H1 (cell line): ENCODE data around the gene DRGX.

Experiments
- EZH2 ChIP-seq: fragments of 200-600 bp; sonication (generic); IDR thresholded peaks from 2 replicates; pipeline ENCODE4 v1.7.1; 2012; ENCODE audit warnings: low read depth, mild to moderate bottlenecking, moderate library complexity, low read length, inconsistent platforms; ENCODE audit not compliant: severe bottlenecking
- GABPA ChIP-seq: IDR thresholded peaks from 2 replicates; pipeline ENCODE4 v1.6.1; 2011; ENCODE audit warnings: mild to moderate bottlenecking, low read length, moderate library complexity, borderline replicate concordance; ENCODE audit not compliant: insufficient read depth
- POLR2A ChIP-seq, 2 experiments: IDR thresholded peaks; 1 replicate in 1 of 2; 2 replicates in 1 of 2; pipeline ENCODE4 v1.6.1; 2011; ENCODE audit warnings: low read depth in 2 of 2, low read length in 2 of 2, mild to moderate bottlenecking in 2 of 2; ENCODE audit errors: control extremely low read depth in 1 of 2
- RFX5 ChIP-seq: IDR thresholded peaks from 2 replicates; pipeline ENCODE4 v1.6.1; 2011; ENCODE audit warnings: low read depth, low read length, improper control_type of control experiment, borderline replicate concordance
- SP1 ChIP-seq: IDR thresholded peaks from 2 replicates; pipeline ENCODE4 v1.6.1; 2011; ENCODE audit warnings: low read depth, low read length
- SUZ12 ChIP-seq: fragments of 200-600 bp; sonication (generic); IDR thresholded peaks from 2 replicates; pipeline ENCODE4 v1.6.1; 2012; ENCODE audit warnings: mild to moderate bottlenecking, inconsistent platforms, low read length, moderate library complexity, mixed read lengths
- YY1 ChIP-seq: IDR thresholded peaks from 2 replicates; pipeline ENCODE4 v1.6.1; 2011; ENCODE audit warnings: low read depth, mild to moderate bottlenecking, low read length
- TF ChIP-seq, protein P1 (sequence below), 3 experiments: IDR thresholded peaks; 1 replicate in 2 of 3; 2 replicates in 1 of 3; pipeline versions ENCODE4 v1.5.1 to v1.6.1; 2011; ENCODE audit warnings: low read length in 3 of 3, mild to moderate bottlenecking in 3 of 3, inconsistent platforms in 2 of 3, low read depth in 1 of 3, moderate library complexity in 1 of 3; ENCODE audit not compliant: insufficient read depth in 1 of 3; ENCODE audit errors: control extremely low read depth in 1 of 3

DNA sequence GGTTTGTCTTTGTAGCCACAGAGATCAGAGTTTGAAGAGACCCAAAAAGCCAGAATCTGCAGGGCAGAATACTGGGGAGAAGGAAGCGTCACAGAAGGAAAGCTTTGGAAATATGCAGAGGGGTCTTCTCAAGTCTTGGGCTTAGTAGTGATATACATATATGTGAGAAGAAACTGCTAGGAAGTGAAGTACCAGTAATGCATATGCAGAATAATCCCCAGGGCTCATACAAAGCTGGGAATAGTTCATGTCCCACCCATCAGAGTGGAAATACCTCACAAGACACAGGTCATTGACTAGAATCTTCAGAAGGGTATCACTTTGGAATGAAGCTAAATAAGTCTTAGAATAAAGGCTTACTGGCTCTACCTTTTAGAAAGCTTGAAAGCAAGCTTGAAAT lies 57.3 kb downstream of the DRGX start:
- TF ChIP-seq, protein P1, sequence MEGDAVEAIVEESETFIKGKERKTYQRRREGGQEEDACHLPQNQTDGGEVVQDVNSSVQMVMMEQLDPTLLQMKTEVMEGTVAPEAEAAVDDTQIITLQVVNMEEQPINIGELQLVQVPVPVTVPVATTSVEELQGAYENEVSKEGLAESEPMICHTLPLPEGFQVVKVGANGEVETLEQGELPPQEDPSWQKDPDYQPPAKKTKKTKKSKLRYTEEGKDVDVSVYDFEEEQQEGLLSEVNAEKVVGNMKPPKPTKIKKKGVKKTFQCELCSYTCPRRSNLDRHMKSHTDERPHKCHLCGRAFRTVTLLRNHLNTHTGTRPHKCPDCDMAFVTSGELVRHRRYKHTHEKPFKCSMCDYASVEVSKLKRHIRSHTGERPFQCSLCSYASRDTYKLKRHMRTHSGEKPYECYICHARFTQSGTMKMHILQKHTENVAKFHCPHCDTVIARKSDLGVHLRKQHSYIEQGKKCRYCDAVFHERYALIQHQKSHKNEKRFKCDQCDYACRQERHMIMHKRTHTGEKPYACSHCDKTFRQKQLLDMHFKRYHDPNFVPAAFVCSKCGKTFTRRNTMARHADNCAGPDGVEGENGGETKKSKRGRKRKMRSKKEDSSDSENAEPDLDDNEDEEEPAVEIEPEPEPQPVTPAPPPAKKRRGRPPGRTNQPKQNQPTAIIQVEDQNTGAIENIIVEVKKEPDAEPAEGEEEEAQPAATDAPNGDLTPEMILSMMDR (IDR thresholded peaks at IDR 0.05; ENCODE audit: control extremely low read depth in 1 of 3, insufficient read depth in 1 of 3, low read depth in 1 of 3, low read length in 3 of 3), result no peak
- no peak for TF ChIP-seq EZH2
- no peak for TF ChIP-seq YY1
- TF ChIP-seq GABPA, result no peak
- no peak for TF ChIP-seq RFX5
- no peak for TF ChIP-seq POLR2A (IDR thresholded peaks at IDR 0.05; ENCODE audit: control extremely low read depth in 1 of 2, low read depth in 2 of 2, low read length in 2 of 2)
- no peak for TF ChIP-seq SP1
- TF ChIP-seq SUZ12, result no peak
